Measurements from ENCODE around the gene SIRT2.
A peak's percentile ranks its signal among the peaks of the same experiment; 100 is the strongest.
"Not testable (repeated sequence)": the region's sequence is repeated elsewhere in the genome, so short reads cannot be mapped to it uniquely, and the experiment has no call there.

The SIRT2 gene

GRCh38 chr19:38861368-38861767, 38.0 kb downstream of the SIRT2 start:
- DNase-seq (no peak), ATAC-seq (replicated peaks) (no peak)
- peaks cover 23% of the 10 kb centered on the region for H3K36me3 Mint-ChIP-seq (ENCODE audit: insufficient read depth)
- no peaks in the 10 kb centered on the region for H3K27me3 Mint-ChIP-seq
- H3K4me3 Mint-ChIP-seq: no peak overlapping the region
- no peaks in the 10 kb centered on the region for H3K9me3 Mint-ChIP-seq
- no peak overlapping the region for H3K27ac Mint-ChIP-seq
- H3K4me1 Mint-ChIP-seq (ENCODE audit: low read depth in 2 of 2): peaks cover 32 to 41% of the 10 kb centered on the region in 2 donors

- Mint-ChIP-seq H3K36me3 (ENCODE audit: insufficient read depth) (peaks cover 12% of the 10 kb centered on the region), H3K4me1 (ENCODE audit: low read depth in 2 of 2) (peaks cover 19 to 26% of the 10 kb centered on the region in 2 donors)
- H3K27me3 Mint-ChIP-seq; ATAC-seq (replicated peaks); H3K4me3 Mint-ChIP-seq; H3K27ac Mint-ChIP-seq; DNase-seq; H3K9me3 Mint-ChIP-seq: not testable (repeated sequence)
Observed at GRCh38 chr19:38859631-38860204, 39.7 kb downstream of the SIRT2 start.

DNA sequence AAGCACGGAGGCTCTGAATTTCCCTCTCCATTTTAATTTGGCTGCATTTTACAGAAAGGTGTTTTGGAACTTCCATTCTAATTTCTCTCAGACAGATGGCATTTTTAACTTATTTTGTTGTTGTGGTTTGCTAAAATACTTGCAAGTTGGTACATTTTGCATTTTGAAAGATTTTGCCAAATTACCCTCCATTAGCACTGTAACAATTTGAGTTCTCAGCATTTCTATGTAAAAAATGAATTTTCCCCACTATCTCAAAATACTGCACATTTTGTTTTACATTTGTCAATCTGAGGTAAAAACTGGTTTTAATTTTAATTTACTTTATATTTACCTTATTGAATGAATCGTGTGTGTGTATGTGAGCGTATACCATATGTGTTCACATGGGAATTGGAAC, 42.6 kb downstream of the SIRT2 start:
- H3K27me3 Mint-ChIP-seq: no peaks in the 10 kb centered on the region
- peaks cover 20 to 22% of the 10 kb centered on the region in 2 donors for H3K4me1 Mint-ChIP-seq (ENCODE audit: low read depth in 2 of 2)
- DNase-seq: no peak
- peak overlapping the region; percentile 78 to 79 for H3K27ac Mint-ChIP-seq
- peak overlapping the region; percentile 6 to 57 for H3K4me3 Mint-ChIP-seq
- ATAC-seq (replicated peaks): no peak
- no peaks in the 10 kb centered on the region for H3K9me3 Mint-ChIP-seq
- peaks cover 19% of the 10 kb centered on the region for H3K36me3 Mint-ChIP-seq (ENCODE audit: insufficient read depth)

DNA sequence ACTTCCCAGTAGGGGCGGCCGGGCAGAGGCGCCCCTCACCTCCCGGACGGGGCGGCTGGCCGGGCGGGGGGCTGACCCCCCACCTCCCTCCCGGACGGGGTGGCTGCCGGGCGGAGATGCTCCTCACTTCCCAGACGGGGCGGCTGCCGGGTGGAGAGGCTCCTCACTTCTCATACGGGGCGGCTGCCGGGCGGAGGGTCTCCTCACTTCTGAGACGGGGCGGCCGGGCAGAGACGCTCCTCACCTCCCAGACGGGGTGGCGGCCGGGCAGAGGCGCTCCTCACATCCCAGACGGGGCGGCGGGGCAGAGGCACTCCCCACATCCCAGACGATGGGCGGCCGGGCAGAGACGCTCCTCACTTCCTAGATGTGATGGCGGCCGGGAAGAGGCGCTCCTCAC, 43.7 kb downstream of the SIRT2 start:
- not testable (repeated sequence) for DNase-seq; H3K9me3 Mint-ChIP-seq; H3K27me3 Mint-ChIP-seq; ATAC-seq (replicated peaks); H3K4me3 Mint-ChIP-seq; H3K27ac Mint-ChIP-seq
- Mint-ChIP-seq H3K36me3 (ENCODE audit: insufficient read depth) (peaks cover 29% of the 10 kb centered on the region), H3K4me1 (ENCODE audit: low read depth in 2 of 2) (peaks cover 28 to 32% of the 10 kb centered on the region in 2 donors)

GRCh38 chr19:38854961-38855360, 44.5 kb downstream of the SIRT2 start:
- ATAC-seq (replicated peaks); H3K4me3 Mint-ChIP-seq; H3K27me3 Mint-ChIP-seq; DNase-seq; H3K27ac Mint-ChIP-seq; H3K9me3 Mint-ChIP-seq: not testable (repeated sequence)
- H3K4me1 Mint-ChIP-seq (ENCODE audit: low read depth in 2 of 2): peaks cover 30 to 34% of the 10 kb centered on the region in 2 donors
- peaks cover 36% of the 10 kb centered on the region for H3K36me3 Mint-ChIP-seq (ENCODE audit: insufficient read depth)

- Mint-ChIP-seq H3K36me3 (ENCODE audit: insufficient read depth) (peaks cover 54% of the 10 kb centered on the region), H3K27me3 (no peaks in the 10 kb centered on the region), H3K4me1 (ENCODE audit: low read depth in 2 of 2) (peaks cover 39 to 44% of the 10 kb centered on the region in 2 donors), H3K27ac (peak overlapping the region; percentile 93 to 100), H3K4me3 (peak overlapping the region; percentile 97 to 98), H3K9me3 (no peaks in the 10 kb centered on the region)
- no peak for ATAC-seq (replicated peaks)
- no peak for DNase-seq
Observed at GRCh38 chr19:38853214-38853613, 46.2 kb downstream of the SIRT2 start.

GRCh38 chr19:38852231-38853044, 47.0 kb downstream of the SIRT2 start:
- Mint-ChIP-seq H3K27me3 (no peaks in the 10 kb centered on the region), H3K4me3 (peak overlapping the region; percentile 97 to 98), H3K27ac (peak overlapping the region; percentile 99 to 100), H3K36me3 (ENCODE audit: insufficient read depth) (peaks cover 61% of the 10 kb centered on the region), H3K9me3 (no peaks in the 10 kb centered on the region), H3K4me1 (ENCODE audit: low read depth in 2 of 2) (peaks cover 41 to 47% of the 10 kb centered on the region in 2 donors)
- DNase-seq: peak; percentile 52 to 62 (median 59)
- peak; percentile 3 for ATAC-seq (replicated peaks)

- H3K4me1 Mint-ChIP-seq (ENCODE audit: low read depth in 2 of 2): peaks cover 39 to 41% of the 10 kb centered on the region in 2 donors
- peak; percentile 80 to 86 (median 83) for DNase-seq
- H3K27me3 Mint-ChIP-seq: no peaks in the 10 kb centered on the region
- H3K36me3 Mint-ChIP-seq (ENCODE audit: insufficient read depth): peaks cover 61% of the 10 kb centered on the region
- H3K4me3 Mint-ChIP-seq: peak overlapping the region; percentile 97 to 98
- H3K27ac Mint-ChIP-seq: peak overlapping the region; percentile 99 to 100
- no peaks in the 10 kb centered on the region for H3K9me3 Mint-ChIP-seq
- ATAC-seq (replicated peaks): peak; percentile 5
Observed at GRCh38 chr19:38851622-38852230, 47.7 kb downstream of the SIRT2 start.

DNA sequence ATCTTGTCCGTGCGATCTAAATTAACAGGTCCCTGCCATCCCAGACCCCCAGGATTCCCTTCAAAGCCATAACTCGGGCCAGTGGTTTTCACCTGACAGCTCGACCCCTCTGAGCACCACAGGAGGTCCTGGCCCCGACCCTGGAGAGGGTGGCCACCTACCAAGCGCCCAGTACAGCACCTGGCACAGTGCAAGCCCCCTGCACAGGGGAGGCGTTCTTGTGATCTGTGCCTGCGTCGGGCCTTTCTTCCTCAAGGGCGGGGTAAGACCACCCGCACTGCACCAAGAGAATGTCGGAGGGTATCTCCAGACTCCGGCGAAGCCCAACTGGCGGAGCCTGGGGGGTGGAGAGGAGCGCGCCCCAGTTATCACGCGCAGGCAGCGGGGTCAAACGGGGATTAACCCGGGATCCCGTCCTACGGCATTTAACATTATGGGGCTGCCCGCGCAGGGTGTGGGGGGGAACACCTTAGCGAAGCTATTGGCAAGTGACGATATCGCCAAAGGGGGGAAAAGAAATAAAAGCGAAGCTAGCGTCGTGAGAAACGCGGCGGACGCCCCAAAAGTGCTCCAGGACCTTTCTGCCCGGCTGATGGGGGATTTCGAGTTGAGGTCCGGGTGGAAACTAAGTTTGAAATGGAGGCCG, 48.3 kb downstream of the SIRT2 start:
- Mint-ChIP-seq H3K4me1 (ENCODE audit: low read depth in 2 of 2) (peaks cover 38 to 39% of the 10 kb centered on the region in 2 donors), H3K27me3 (no peaks in the 10 kb centered on the region), H3K27ac (peak overlapping the region; percentile 99 to 100), H3K9me3 (no peaks in the 10 kb centered on the region), H3K36me3 (ENCODE audit: insufficient read depth) (peaks cover 68% of the 10 kb centered on the region), H3K4me3 (peak overlapping the region; percentile 97 to 98)
- ATAC-seq (replicated peaks): no peak
- DNase-seq: peak; percentile 33 to 44 (median 38)

DNA sequence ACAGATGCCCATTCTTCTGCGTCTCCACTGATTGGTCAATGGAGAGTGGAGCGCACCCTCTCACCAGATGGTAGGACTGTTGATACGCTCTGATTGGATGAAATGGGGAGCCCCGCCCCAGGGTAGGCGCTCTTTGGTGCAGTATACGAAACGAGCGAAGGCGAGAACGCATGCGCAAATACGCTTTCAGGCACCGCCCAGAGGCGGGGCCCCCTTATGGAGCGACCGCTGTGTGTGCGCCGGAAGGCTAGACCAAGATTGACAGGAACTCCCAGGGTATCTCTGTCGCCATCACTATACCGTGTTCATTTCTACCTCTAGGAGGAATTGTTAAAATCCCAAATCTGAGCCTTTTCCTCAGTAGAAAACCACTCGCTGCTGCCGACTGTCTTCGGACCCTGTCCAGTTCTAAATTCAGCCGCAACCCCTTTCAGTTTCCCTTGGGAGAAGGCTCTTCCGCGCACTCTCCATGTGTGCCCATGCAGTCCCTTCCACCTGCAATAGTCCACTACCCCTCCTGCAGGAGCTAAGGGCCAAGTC, 48.9 kb downstream of the SIRT2 start:
- H3K9me3 Mint-ChIP-seq: no peaks in the 10 kb centered on the region
- H3K4me3 Mint-ChIP-seq: peak overlapping the region; percentile 97 to 98
- DNase-seq: peak in 2 of 3 experiments; percentile 96 to 99
- peak overlapping the region; percentile 99 to 100 for H3K27ac Mint-ChIP-seq
- H3K36me3 Mint-ChIP-seq (ENCODE audit: insufficient read depth): peaks cover 74% of the 10 kb centered on the region
- ATAC-seq (replicated peaks): peak; percentile 72
- peaks cover 41 to 45% of the 10 kb centered on the region in 2 donors for H3K4me1 Mint-ChIP-seq (ENCODE audit: low read depth in 2 of 2)
- H3K27me3 Mint-ChIP-seq: no peaks in the 10 kb centered on the region

GRCh38 chr19:38849860-38850435, 49.5 kb downstream of the SIRT2 start, which contains the start of gene HNRNPL:
HNRNPL (minus strand) TSS chr19:38849986; CDS start chr19:38849966, 20 bp downstream.
- DNase-seq (peak; percentile 99), ATAC-seq (replicated peaks) (peak; percentile 62)
- peak within 1 kb of the TSS; percentile 97 to 98 for H3K4me3 Mint-ChIP-seq
- H3K36me3 Mint-ChIP-seq (ENCODE audit: insufficient read depth): peaks cover 79% of the 10 kb centered on the region
- H3K27me3 Mint-ChIP-seq: no peaks in the 10 kb centered on the region
- H3K27ac Mint-ChIP-seq: peak within 1 kb of the TSS; percentile 99 to 100
- peaks cover 44 to 48% of the 10 kb centered on the region in 2 donors for H3K4me1 Mint-ChIP-seq (ENCODE audit: low read depth in 2 of 2)
- H3K9me3 Mint-ChIP-seq: no peaks in the 10 kb centered on the region

DNA sequence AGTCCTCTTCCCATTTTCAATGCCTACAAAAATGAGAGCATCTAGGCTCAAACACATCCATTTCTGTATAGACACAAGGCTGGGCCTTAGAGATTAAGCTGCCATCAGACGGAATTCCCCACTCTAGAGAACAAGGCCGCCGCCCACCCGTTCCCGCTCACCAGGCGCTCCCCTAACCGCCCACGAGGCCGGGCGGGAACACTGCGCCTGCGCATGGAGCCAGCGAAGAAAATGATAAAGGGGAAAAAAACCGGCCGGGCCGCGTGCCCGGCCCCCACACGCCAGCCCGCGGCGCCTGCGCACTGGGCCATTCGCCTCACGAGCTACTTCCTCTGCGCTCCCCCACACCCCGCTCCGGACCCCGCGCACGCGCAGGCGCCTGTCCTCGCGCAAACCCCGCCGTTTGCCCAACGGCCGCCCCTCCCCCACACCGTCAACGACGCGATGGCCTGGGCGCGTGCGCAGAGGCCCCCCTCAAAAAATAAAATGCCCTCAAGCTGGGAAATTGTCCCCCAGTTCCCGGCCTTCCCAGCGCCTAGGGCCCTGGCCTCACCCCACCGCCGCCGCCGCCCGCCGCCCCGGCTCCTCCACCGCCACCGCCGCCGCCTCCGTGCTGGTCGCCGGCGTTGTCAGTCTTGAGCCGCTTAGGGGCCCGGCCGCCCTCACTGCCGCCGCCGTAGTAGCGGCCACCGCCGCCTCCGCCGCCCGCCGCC, 50.1 kb downstream of the SIRT2 start:
- peak overlapping the region; percentile 97 to 98 for H3K4me3 Mint-ChIP-seq
- peak; percentile 92 to 97 (median 95) for DNase-seq
- peak; percentile 23 for ATAC-seq (replicated peaks)
- H3K4me1 Mint-ChIP-seq (ENCODE audit: low read depth in 2 of 2): peaks cover 47 to 52% of the 10 kb centered on the region in 2 donors
- H3K27ac Mint-ChIP-seq: peak overlapping the region; percentile 99 to 100
- no peaks in the 10 kb centered on the region for H3K27me3 Mint-ChIP-seq
- no peaks in the 10 kb centered on the region for H3K9me3 Mint-ChIP-seq
- peaks cover 84% of the 10 kb centered on the region for H3K36me3 Mint-ChIP-seq (ENCODE audit: insufficient read depth)

Data from effector memory CD8-positive, alpha-beta T cell (primary cell).